Loucy (cell line): Measurements from ENCODE around the gene NPFF.

ENCODE experiments used
- EZH2phosphoT487 ChIP-seq: fragments of 200-600 bp; IDR thresholded peaks from 2 replicates; pipeline ENCODE4 v1.6.1; 2018; ENCODE audit warnings: antibody characterized with exemption, mild to moderate bottlenecking, moderate library complexity, borderline replicate concordance
- TF ChIP-seq, protein P1 (sequence below): fragments of 200-600 bp; sonication (generic); conservative IDR thresholded peaks from 2 replicates; pipeline ENCODE4 v1.5.1; 2014; ENCODE audit warnings: mild to moderate bottlenecking, antibody characterized with exemption, low read length

DNA sequence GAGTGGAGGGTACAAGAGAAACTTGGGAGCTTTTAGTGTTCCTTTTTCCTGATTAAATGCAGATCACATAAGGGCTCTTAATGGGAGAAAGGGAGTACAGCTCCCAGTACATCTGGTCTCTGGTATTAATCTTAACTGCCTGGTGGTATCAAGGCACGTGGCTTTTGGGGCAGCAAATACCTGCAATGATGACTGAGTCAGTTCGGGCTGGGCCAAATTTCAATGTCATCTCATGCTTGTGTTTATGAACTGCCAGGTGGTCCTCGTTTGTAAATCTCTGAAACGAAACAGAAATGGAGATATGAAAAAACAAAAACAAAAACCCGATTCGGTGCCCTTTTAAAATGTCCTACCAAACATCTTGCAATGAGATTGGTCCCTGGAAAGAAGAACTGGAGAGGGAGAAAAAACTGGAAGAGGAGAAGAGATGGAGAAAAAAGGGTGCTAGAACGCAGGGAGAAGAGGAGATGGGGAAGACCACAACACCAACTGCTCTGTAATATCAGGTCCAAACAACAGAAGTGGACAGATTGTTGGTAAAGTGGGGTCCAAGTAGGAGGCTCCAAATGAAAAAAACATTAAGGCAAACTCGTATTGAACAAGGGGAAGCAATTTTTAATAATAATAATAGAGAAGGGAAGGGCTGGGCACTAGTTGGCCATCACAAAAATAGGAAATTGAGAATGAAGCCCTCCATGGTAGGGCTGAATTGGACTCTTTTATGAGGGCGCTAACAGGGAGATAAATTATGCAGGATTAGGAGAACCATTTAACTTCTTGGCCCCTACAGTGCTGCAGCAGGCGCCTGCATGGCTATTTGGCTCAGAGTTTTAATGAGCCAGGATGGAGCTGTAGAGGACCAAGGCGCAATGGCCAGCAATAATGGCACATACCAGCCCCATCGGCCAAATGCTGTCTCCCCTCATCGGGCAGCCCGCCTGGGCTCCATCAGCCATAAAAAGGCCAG lies 45.4 kb upstream of the NPFF start:
- TF ChIP-seq, protein P1, sequence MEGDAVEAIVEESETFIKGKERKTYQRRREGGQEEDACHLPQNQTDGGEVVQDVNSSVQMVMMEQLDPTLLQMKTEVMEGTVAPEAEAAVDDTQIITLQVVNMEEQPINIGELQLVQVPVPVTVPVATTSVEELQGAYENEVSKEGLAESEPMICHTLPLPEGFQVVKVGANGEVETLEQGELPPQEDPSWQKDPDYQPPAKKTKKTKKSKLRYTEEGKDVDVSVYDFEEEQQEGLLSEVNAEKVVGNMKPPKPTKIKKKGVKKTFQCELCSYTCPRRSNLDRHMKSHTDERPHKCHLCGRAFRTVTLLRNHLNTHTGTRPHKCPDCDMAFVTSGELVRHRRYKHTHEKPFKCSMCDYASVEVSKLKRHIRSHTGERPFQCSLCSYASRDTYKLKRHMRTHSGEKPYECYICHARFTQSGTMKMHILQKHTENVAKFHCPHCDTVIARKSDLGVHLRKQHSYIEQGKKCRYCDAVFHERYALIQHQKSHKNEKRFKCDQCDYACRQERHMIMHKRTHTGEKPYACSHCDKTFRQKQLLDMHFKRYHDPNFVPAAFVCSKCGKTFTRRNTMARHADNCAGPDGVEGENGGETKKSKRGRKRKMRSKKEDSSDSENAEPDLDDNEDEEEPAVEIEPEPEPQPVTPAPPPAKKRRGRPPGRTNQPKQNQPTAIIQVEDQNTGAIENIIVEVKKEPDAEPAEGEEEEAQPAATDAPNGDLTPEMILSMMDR, result no peak
- no peak for TF ChIP-seq EZH2phosphoT487
